SJSA1 (cell line): ENCODE measurements around the gene MPO. TPM values are rescaled to one million over a fixed set of nuclear protein-coding genes. Genes with fewer than 3 reads are reported as not detected.
A peak's percentile ranks its signal among the peaks of the same experiment; 100 is the strongest.

Experiments used
- DNase-seq, 2 experiments: peaks; one replicate each; pipeline ENCODE4 v3.0.0-alpha.2; 2015 to 2020; ENCODE audit warnings: low spot score in 2 of 2, low read depth in 1 of 2
- H3K27ac ChIP-seq: fragments of 250-450 bp; sonication (Bioruptor Pico); 2 replicates; pipeline ENCODE4 v1.5.1; 2020; ENCODE audit warnings: mild to moderate bottlenecking, moderate library complexity
- H3K27me3 ChIP-seq: fragments of 250-450 bp; sonication (Bioruptor Pico); replicated peaks from 2 replicates; pipeline ENCODE4 v1.5.1; 2020; ENCODE audit warnings: mild to moderate bottlenecking, moderate library complexity
- H3K36me3 ChIP-seq: fragments of 250-450 bp; sonication (Bioruptor Pico); 2 replicates; pipeline ENCODE4 v1.5.1; 2020; ENCODE audit warnings: mild to moderate bottlenecking
- H3K4me1 ChIP-seq: fragments of 250-450 bp; sonication (Bioruptor Pico); replicated peaks from 2 replicates; pipeline ENCODE4 v1.6.1; 2021; ENCODE audit warnings: mild to moderate bottlenecking
- H3K4me3 ChIP-seq: fragments of 250-450 bp; sonication (Bioruptor Pico); 2 replicates; pipeline ENCODE4 v1.5.1; 2020; ENCODE audit warnings: mild to moderate bottlenecking
- H3K9me3 ChIP-seq: fragments of 250-450 bp; sonication (Bioruptor Pico); replicated peaks from 2 replicates; pipeline ENCODE4 v1.5.1; 2020; ENCODE audit warnings: mild to moderate bottlenecking
- total RNA-seq: library from RNA; depleted of rRNA; stranded (reverse); fragments of >200 nt; shearing (Covaris generic); gene quantifications from 2 replicates; pipeline ENCODE4 v1.2.3, GENCODE V29; 2014; rRNA removed

MPO gene
- total RNA-seq, 1 experiment from 2014 or later, result not detected

DNA sequence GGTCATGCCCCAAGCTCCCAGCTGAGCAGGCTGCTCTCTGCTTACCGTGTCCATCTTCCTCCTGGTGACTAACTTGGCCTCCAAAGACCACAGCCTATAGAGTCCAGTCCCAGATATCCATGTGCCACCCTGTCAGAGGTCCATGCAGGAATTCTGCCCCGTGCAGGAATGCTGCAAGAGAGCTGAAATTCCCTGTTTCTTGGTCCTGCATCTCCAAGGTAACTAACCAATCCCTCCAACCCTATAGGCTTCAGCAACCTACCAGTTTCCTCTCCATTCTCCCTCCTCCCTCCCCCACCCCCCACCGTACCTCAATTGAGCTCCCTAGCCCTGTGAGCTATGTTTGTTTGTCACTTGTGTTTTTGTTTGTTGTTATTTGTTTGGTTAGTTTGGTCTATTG is 52.1 kb downstream of the MPO start:
- H3K4me1 ChIP-seq, result peaks cover 8% of the 10 kb centered on the region
- H3K36me3 ChIP-seq, result no peaks in the 10 kb centered on the region
- no peak overlapping the region for H3K4me3 ChIP-seq
- DNase-seq, result no peak
- H3K27me3 ChIP-seq, result peaks cover 37% of the 10 kb centered on the region
- no peak overlapping the region for H3K27ac ChIP-seq
- H3K9me3 ChIP-seq, result no peaks in the 10 kb centered on the region

DNA sequence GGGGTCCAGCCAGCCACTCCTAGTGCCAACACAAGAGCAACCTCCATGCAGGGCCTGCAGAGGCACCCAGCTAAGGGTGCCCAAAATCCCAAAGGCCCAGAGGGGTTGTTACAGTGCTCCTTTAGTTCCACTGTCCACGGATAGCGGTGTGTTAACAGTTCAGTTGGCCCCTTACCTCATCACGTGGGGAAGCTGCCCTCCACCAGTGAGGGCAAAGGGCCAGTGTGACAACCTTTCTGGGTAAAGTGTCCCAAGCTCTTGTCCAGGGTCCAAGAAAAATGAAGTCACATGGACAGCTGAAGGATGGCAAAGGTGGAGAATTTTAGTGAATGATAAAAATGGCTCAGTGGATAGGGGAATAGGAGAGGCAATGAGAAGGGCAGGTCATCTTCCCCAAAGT is 53.0 kb downstream of the MPO start:
- H3K27me3 ChIP-seq, result peaks cover 27% of the 10 kb centered on the region
- no peak overlapping the region for H3K4me3 ChIP-seq
- H3K36me3 ChIP-seq, result no peaks in the 10 kb centered on the region
- H3K9me3 ChIP-seq, result no peaks in the 10 kb centered on the region
- no peak overlapping the region for H3K27ac ChIP-seq
- no peak for DNase-seq
- peaks cover 8% of the 10 kb centered on the region for H3K4me1 ChIP-seq

DNA sequence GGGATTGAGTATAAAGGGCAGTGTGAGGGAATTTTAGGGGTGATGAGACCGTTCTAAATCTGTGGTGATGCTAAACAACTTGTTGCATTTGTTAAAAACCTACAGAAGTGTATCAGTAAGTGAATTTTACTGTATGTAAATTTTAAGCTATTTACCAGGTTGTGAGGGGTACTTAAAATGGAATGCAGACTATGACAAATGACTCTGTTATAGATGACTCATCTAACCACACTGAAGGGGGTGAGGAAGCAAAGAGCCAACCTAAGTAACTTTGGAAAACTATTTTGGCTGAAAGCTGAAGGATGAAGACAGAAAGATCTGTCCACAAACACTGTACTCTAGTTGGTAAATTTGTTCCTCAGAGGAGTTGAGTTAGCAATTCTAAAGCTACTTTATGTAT is 56.4 kb downstream of the MPO start:
- no peaks in the 10 kb centered on the region for H3K9me3 ChIP-seq
- peaks cover 14% of the 10 kb centered on the region for H3K4me1 ChIP-seq
- peak in 1 of 2 experiments; percentile 68 for DNase-seq
- no peaks in the 10 kb centered on the region for H3K36me3 ChIP-seq
- no peak overlapping the region for H3K27ac ChIP-seq
- 0 out of 2 replicates have a peak, but pooled peaks cover 5% of the 10 kb centered on the region for H3K27me3 ChIP-seq
- H3K4me3 ChIP-seq, result no peak overlapping the region

Other genes starting within 250 kb of the MPO start
- 15.5 and 21.5 TPM in 2 replicates for gene DYNLL2, start 197.5 kb downstream of the MPO start, total RNA-seq
- 0.03 TPM in 1 of 2 replicates, not detected in the other for gene OR4D1, start 132.6 kb downstream of the MPO start, total RNA-seq
- gene OR4D2, start 114.0 kb downstream of the MPO start, total RNA-seq, result not detected in 2 replicates
- gene EPX, start 88.2 kb downstream of the MPO start, total RNA-seq, result not detected in 2 replicates
- 6.5 and 15.9 TPM in 2 replicates for gene MKS1, start 61.7 kb downstream of the MPO start, total RNA-seq
- not detected in 2 replicates for gene LPO, start 42.4 kb downstream of the MPO start, total RNA-seq
- gene TSPOAP1, start 47.9 kb upstream of the MPO start, total RNA-seq, result 0.05 TPM in 1 of 2 replicates, not detected in the other
- gene SUPT4H1, start 71.3 kb upstream of the MPO start, total RNA-seq, result 73.9 and 81.0 TPM in 2 replicates
- 0.08 TPM in 1 of 2 replicates, not detected in the other for gene RNF43, start 136.6 kb upstream of the MPO start, total RNA-seq
- gene HSF5, start 207.5 kb upstream of the MPO start, total RNA-seq, result not detected in 2 replicates
- 20.3 and 40.2 TPM in 2 replicates for gene MTMR4, start 233.7 kb upstream of the MPO start, total RNA-seq